Stimulated activated CD8-positive, alpha-beta memory T cell treated with anti-CD3 and anti-CD28 coated beads, Interleukin-4, amount 100 ng/mL, for 48 hours (primary cell): ENCODE data around the gene CDNF.
A peak's percentile ranks its signal among the peaks of the same experiment; 100 is the strongest.
"Not testable (repeated sequence)": the region's sequence is repeated elsewhere in the genome, so short reads cannot be mapped to it uniquely, and the experiment has no call there.

ENCODE experiments used
- DNase-seq: peaks from one replicate; pipeline ENCODE4 v3.0.0-alpha.2; 2020

Gene CDNF

DNA sequence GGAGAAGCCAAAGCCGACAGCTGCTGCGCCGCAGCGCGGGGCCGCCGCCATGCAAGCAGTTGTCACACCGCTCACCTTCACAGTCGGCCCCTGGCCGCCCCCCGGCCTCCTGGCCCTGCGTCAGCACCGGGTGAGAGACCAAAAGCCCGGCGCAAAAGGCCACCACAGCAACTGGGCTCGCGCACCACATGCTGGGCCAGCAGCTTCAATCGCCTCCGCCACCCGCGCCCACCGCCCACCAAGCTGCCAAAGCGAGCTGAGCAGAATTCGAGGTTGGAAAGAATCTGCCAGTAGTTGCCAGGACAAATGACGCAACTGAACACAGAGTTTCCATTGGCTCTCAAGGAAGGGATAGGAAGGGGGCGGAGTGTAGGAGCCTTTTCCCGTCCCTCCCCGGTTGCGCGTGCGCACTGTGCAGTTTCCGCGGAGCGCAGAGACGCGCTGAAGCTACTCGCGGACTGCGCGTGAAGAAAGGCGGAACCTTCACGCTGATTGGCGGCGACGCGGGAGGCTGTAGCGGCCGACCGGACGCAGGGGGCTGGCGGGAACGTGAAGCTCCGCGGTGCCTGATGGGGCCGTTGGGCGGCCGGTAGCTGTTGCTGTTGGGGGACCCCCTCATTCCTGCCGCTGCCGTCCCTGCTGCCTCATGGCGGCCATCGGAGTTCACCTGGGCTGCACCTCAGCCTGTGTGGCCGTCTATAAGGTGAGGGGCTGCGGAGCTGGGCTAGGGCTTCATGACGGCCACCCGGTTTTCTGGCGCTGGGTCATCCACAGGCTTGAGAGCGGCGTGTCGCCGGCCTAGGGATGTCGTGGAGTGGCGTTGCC is at the start of gene CDNF, which contains the start of the genes HSPA14 and MSANTD7:
Gene CDNF (minus strand): TSS at position 281 of the 825 bp plus-strand sequence. CDS start 91 bp downstream, at position 190.
Gene HSPA14 (plus strand): TSS at position 550 of the 825 bp plus-strand sequence. CDS start 97 bp downstream, at position 647.
Gene MSANTD7 (plus strand): TSS at position 550 of the 825 bp plus-strand sequence. CDS start 3,979 bp downstream, outside the sequence.
- DNase-seq, result peak; percentile 99

DNA sequence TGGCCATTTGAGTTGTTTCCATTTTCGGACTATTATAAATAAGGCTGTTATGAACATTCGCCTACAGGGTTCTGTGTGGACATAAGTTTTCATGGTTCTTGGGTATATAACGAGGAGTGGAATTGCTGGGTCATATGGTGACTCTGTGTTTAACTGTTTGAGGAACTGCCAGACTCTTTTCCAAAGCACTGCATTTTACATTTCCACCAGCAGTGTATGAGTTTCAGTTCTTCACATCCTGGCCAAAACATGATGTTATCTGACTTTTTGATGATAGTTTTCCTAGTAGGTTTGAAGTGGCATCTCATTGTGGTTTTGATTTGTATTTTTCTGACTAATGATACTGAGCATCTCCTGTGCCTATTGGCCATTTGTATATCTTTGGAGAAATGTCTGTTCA is 46.2 kb upstream of the CDNF start:
- DNase-seq, result no peak

DNA sequence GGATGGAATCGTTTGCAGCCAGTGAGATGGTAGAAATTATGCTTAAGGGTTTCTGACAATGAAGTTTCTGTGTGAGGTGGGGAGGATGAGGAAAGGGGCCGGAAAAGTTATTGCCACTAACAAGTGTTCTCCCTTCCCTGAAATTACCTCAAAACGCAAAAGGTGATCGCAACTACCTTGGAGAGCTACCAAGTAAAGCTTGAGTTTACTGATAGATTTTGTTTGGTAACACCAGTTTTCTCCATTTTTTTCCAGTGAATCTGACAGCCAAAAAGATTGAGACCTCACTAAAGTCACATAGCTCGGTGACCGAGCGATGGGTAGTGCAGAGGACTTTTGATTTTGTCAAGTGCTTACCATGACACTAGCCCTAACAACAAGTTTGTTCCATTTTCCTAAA is 42.4 kb upstream of the CDNF start:
- DNase-seq, result no peak

DNA sequence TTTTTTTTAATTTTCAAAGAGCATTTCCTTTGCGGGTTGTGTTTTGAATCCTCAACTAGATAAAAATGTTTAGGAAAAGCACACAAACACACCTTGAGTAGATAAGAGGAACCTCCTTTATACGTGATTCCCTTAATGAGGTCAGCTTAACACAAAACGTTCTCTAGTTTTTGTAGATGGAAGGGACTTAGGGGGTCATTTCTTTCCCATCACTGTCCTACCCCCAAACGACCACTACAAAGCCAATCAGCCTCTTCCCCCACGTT is 42.0 kb upstream of the CDNF start:
- DNase-seq, result no peak

DNA sequence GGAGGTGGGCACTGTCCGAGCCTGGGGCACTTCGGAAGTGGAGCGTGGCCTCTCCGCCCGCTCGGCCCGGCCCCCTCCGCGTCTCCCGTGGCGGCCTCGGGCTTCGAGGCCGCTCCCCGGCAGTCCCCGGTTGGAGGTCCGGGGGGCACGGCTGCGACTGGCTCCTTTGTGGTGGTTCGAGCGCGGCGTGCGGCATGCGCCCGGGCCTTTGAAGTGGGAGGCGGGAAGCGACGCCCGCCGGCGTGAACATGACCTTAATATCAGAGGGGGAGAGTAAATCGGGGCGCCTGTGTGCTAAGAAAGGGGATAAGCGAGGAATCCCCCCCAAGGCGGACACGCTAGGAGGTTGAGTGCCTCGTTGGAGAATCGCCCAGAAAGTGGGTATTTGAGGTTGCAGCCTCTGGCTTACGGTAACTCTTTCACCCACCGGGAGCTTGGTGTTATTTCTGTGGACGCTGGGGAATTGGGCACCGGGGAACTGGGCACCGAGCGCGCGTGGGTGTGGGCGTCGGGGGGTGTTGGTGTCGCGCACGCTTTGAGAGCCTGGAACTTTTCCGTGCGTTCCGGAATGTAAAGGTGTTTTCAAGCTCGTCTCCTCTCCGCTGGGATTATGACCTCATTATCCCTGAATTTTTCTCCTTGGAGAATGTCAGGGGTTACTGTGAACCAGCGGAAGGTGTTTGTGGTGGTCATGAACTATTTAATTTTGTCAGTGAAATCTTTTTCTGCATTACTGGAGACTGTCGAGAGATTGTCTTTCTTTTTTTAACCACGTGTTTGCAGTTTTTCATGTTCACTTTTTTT is 41.5 kb upstream of the CDNF start:
- DNase-seq, result peak; percentile 57

DNA sequence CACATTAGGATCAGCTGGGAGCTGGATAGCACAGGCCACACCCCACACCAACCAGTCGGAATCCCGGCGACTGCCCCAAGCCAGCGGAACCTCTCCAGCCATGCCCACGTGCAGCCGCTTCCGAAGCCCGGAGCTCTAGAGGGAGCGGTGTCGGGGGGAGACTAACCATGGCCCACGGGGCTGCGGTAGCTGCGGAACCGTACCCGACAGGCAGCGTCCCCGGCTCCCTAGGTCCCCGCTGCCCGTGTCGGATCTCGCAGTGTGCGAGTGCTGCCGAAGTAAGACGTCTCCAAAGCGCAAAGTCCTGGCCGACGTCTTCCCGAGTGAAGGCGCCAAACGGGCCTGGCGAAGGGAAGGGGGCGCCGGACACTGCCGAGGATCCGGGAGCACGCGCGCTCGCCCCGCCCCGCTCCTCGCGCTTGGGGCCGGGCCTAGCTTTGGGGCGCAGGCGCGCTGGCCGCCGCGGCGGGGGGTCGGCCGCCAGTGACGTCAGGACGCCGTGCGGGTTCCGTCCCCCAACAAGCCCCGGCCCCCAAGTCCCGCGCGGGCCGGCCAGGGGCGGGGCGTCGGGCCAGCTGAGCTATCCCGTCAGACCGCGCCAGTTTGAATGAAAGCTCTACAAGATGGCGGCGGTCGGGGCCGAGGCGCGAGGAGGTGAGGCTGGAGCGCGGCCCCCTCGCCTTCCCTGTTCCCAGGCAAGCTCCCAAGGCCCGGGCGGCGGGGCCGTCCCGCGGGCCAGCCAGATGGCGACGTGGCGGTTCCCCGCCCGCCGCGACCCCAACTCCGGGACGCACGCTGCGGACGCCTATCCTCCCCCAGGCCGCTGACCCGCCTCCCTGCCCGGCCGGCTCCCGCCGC is 40.7 kb upstream of the CDNF start, which contains the start of gene SUV39H2:
Gene SUV39H2 (plus strand): TSS at position 601 of the 858 bp plus-strand sequence. CDS start 23 bp downstream, at position 624.
- DNase-seq, result peak; percentile 95

DNA sequence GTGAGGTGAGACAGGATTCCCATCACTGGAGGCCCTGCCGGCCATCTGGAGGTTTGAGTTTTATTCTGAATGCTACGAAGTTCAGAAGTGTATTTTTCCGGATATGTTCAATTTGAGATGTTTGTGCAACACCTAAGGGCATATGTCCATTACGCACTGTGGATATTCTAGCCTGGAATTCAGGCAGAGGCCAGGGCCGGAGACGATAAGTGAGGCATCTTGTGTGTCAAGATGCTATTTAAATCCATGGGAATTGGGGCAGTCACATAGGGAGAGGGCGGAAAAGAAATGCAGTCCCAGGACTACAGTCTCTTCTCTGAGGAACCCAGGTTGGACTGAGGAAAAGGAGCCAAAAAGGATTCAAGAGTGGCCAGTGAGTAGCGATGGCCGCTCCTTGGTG is 38.9 kb upstream of the CDNF start:
- DNase-seq, result no peak

DNA sequence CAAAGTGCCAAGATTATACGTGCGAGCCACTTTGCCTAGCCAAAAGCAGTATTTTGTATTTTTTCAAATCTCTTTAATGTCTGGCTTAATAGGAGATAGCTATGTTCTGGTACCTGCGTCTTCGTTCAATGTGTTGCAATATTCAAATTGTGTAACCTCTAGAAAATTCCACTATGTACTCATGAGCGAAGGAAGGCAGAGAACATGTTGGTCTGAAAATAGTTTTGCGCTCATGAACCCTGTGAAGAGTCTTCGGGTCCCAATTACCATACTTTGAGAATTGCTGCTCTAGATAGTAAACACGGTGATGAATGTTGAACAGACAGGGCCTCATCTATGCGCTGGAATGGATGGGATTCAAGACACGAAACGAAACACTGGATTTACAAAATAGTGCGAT is 38.1 kb upstream of the CDNF start:
- no peak for DNase-seq

DNA sequence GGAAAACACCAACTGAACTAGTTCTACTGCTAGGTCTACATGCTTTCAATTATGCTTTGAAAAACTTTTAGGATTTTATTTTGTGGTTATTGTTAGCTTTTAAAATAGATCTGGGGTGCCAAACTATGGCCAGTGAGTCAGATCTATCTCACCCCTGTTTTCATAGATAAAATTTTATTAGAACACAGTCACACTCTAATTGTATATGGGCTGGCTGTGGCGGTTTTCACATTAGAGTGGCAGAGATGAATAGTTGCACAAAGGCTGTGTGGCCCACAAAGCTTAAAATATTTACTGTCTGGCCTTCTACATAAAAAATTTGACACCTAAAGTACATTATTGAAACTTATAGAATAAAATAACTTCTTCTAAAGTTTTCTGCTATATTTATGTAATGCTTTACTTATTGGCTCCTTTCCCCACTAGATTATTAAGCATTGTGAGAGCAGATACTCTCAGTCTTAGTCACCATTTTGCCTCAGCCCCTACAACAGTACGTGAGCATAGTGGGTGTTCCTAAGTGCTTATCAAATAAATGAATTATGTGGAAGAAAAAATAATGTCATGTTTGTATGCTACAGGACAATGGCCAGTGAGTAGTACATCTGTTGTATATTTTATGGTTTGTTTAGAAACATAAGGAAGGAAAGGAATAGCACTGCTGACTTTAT is 35.4 kb upstream of the CDNF start:
- no peak for DNase-seq

DNA sequence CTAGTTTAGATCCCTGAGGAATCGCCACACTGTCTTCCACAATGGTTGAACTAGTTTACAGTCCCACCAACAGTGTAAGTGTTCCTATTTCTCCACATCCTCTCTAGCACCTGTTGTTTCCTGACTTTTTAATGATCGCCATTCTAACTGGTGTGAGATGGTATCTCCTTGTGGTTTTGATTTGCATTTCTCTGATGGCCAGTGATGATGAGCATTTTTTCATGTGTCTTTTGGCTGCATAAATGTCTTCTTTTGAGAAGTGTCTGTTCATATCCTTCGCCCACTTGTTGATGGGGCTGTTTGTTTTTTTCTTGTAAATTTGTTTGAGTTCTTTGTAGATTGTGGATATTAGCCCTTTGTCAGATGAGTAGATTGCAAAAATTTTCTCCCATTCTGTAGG is 27.0 kb upstream of the CDNF start:
- not testable (repeated sequence) for DNase-seq

DNA sequence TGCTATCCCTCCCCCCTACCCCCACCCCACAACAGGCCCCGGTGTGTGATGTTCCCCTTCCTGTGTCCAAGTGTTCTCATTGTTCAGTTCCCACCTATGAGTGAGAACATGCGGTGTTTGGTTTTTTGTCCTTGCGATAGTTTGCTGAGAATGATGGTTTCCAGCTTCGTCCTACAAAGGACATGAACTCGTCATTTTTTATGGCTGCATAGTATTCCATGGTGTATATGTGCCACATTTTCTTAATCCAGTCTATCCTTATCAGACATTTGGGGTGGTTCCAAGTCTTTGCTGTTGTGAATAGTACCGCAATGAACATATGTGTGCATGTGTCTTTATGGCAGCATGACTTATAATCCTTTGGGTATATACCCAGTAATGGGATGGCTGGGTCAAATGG is 26.6 kb upstream of the CDNF start:
- not testable (repeated sequence) for DNase-seq

DNA sequence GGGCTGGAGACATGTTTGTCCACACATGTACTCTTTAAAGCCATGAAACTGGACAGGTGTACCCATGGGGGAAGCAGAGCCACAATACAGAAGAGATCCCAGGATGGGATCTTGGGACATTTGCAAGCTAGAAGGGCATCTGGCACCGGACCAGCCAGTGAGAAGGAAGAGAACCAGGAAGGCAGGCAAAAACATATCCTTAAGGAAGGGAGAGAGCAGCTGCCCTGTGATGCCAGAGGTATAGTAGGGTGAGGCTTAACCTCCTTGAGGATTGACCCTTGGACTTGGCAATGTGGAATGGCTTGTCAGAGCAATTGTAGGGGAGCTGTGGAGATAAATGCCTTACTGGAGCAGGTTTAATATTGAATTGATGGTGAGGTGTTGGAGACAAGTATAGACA is 23.0 kb upstream of the CDNF start:
- DNase-seq, result no peak

DNA sequence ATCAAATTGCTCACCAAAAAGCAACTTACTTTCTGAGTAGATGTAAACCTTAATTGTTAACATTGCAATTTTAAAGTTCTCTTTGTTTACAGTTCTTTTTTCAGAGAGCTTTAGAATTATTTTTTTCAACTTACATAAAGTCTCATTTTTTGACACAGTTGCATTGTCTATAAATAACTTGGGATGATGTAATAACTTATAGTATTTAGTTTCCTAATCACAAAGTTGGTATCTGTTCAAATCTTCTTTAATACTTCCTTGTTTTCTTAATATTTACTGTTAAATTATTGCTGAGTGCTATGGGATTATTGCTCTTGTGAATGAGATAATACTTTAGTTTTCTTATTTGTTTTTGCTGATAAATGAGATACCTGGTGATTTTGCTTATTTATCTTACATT is 21.9 kb upstream of the CDNF start:
- DNase-seq, result no peak

DNA sequence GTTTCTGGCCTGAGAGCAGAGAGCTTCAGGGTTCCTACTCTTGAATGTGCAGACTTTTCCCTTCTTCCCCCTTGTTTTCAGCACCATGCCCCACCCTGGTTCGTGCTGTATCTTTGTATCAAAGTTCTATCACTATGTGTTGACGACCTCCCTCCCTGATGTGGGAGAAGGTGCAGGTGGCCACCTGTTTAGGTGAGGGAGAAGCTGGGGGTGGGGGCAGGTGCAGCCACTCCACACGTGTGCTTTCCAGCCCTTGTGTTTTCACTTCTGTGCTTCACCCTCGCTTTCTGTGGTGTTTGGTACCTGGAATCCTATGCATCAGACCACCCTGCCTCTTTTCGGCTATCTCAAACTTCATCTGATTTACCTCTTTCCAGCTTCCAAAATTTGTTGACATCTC is 21.2 kb upstream of the CDNF start:
- DNase-seq, result no peak

DNA sequence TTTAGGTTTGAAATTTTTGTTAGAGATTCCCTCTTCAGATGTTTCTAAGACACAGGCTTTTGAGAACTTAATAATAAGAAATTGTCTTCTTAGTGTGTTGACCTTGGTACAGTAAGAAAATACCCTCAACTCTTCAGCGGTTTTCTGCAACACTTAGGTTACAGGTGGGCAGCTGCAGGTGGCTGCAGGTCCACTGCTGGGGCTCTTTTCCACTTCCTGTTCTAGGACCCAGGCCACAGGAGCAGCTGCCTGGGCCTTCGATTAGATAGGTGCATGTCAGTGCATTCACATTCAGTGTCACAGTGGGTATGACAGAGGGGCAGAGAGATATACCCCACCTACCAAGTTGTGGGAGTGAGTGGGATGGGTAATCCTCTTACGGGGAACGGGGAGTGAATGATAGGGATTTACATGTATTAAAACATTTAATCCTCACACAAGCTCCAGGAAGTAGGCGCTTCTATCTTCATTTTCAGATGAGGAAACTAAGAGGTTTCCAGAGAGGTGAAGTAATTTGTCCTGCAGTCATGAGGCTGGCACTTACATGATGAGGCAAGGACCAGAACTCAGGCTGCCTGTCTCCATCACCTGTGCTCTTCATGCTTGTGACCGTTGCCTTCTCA is 20.6 kb upstream of the CDNF start:
- no peak for DNase-seq

DNA sequence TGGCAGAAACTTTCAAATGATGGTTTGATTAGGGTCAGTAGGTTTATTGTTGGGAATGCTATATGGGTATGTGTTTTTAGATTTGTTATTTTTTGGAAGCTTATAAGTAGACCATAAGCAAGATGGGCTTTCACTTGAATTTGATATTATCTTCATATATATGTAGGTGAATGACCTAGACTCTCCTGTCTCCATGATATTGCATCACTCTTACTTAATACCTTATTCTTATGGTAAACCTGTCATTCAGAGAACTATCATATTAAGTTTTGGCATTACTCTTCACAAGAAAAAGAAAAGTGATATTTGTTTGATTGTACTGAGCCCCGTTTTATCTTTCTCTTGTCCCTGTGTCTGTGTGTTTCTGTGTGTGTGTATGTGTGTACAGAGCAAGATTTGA is 17.6 kb upstream of the CDNF start:
- no peak for DNase-seq

DNA sequence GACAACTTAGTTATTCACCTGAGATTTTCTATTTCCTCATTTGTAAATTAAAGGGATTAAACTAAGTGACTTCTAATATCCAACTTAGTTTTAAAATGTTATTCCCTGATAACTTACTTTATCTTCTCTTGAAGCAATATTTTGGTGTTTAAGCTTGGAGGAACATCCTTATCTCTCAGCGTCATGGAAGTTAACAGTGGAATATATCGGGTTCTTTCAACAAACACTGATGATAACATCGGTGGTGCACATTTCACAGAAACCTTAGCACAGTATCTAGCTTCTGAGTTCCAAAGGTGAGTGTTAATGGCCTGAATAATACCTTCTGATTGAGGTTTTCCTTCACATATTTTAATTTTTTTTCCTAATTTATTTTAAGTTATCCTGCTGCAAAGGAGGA is 14.4 kb upstream of the CDNF start:
- no peak for DNase-seq

DNA sequence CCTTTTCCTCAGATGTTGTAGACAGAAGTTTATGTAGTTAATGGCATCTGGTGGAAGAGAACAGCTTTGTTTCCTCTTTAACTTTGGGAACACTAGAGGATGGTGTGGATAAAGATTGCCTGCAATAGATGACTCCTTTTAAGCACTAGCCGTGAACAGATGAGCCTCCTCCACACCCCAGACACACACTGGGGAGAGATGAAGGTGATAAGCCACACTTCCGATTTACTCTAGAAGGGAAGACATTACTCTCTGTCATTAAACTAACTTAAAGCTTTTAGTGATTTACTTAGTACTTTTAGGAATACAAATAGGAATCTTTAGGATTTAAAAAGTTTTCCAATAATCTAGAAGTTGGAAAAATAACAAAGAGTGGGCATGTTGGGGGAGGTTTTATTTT is 7.1 kb upstream of the CDNF start:
- no peak for DNase-seq

DNA sequence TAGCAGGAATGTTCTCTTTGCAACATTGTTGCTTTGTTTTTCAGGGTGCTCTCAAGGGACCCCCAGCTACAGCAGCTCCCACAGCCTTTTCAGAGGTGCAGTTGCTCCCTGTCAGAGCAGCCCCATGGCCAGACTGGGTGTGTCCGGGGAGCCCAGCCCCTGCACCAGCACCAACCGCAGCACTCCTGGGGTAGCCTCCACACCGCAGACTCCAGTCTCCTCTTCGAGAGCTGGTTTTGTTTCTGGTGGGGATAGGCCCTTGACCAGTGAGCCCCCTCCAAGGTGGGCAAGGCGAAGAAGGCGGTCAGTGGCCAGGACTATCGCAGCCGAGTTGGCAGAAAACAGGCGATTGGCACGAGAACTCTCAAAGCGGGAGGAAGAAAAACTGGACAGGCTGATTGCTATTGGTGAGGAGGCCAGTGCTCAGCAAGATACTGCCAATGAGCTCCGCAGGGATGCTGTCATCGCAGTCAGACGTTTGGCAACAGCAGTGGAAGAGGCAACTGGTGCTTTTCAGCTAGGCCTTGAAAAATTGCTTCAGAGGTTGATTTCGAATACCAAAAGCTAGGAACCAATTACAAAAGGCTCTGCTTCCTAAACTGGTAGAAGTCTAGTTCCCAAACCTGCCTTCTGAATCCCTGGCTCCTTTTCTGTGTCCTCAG is 5.6 kb upstream of the CDNF start:
- DNase-seq, result no peak

DNA sequence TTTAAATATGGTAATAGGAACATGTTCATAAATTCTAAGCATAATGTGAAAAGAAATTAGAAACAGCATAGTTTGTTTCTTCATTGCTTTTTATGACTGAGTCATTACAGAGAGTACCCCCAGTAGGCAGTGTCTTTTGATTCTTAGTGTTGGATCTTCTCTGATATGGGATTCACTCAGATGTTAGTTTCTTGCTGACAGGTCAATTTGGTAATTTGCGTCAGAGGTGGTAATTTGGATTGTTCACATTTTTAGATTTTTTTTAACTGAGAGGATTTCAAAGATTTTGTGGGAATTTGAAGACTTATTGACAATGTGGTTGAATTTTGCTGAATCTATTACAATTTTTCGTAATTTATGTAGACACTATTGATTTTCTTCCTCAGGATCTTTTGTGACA is 2.3 kb upstream of the CDNF start:
- DNase-seq, result no peak

DNA sequence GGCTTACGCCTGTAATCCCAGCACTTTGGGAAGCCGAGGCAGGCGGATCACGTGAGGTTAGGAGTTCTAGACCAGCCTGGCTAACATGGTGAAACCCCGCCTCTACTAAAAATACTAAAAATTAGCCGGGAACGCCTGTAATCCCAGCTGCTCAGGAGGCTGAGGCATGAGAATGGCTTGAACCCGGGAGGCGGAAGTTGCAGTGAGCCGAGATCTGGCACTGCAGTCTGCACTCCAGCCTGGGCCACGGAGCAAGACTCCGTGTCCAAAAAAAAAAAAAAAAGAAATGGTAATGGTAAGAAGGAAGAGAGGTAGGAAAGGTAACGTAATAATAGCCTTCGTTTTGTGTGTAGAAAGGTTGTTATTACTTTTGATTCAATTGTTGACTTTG is 1.5 kb upstream of the CDNF start:
- no peak for DNase-seq
